GM21528 (cell line): ENCODE results near the gene METTL22.

ENCODE experiments used
- ATAC-seq: cut with Tn5 transposase; IDR thresholded peaks from one replicate; pipeline ENCODE4 v1.9.1; 2021; ENCODE audit warnings: mild to moderate bottlenecking, moderate library complexity; ENCODE audit not compliant: unreplicated experiment, low FRiP score

Gene METTL22

DNA sequence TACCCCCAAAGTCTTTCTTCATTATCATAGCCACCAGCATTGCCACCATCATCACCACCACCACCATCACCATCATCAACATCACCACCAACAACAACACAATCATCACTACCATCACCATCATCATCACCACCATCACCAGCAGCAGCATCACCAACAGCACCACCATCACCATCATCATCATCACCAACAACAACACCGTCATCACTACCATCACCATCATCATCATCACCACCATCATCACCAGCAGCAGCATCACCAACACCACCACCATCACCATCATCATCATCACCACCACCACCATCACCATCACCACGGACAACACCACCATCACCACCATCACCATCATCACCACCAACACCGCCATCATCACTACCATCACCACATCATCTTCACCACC, 30.7 kb upstream of the METTL22 start:
- no peak for ATAC-seq

DNA sequence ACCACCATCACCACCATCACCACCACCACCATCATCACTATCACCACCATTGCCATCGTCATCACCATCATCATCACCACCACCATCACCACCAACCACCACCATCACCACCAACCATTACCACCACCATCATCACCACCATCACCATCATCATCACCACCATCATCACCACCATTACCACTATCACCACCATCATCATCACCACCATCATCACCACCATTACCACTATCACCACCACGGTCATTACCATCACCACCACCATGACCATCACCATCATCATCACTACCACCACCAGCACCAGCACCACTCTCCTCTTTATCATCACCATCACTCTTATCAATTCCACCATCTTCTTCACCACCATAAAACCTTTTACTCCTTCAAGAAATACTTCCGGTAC, 30.0 kb upstream of the METTL22 start:
- no peak for ATAC-seq

DNA sequence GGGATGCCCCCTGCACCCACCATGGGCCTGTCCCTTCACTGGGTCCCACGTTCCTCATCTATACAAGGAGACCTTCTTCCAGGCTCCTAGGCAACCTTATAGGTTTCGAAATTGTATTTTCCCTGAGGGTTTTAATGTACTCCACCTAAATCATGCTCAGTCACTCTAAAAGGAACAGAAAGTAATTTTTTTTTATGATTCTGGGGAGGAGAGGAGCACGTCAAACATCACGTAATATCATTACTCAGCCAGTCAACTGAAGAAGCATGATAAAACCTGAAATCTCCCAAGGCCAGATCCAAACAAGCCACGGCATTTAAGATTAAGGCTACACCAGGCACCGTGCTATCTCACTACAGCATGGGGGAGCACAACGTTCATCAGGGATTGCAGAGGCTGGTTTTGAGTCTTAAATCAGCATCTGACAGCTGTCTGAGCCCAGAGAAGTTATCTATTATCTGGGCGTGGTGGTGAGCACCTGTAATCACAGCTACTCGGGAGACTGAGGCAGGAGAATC, 27.3 kb upstream of the METTL22 start:
- ATAC-seq, result no peak

DNA sequence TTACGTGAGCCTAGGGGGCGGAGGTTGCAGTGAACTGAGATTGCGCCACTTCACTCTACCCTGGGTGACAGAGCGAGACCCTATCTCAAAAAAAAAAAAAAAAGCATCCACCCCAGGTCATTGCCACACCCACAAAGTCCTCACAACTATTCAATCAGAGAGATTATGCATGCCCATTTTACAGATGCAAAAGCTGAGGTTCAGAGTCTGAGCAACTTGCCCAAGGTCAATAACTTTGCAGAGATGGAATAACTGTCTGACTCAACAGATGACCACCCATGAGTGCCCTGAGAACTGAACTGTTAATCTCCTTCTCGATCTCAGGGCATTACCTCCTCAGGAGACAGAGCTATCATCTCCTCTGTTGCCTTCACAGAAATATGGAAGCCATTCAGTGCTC, 25.7 kb upstream of the METTL22 start:
- ATAC-seq, result no peak

DNA sequence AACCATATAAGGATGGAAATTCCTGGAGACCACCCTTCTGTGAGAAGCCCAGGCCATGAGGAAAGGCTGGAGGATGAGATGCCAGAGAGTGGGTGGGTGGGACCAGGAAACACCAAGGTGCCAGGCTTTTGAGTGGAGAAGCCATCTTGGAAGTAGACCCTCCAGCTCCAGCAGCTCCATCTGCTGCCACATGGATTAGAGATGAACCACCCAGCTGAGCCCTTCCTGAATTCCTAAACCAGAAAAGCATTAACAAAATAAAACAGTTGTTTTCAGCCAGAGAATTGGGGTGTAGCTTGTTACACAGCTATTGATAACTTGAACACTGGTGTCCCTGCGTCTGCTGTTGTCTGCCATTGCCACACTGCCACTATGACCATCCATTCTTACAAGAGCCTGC, 24.9 kb upstream of the METTL22 start:
- no peak for ATAC-seq

DNA sequence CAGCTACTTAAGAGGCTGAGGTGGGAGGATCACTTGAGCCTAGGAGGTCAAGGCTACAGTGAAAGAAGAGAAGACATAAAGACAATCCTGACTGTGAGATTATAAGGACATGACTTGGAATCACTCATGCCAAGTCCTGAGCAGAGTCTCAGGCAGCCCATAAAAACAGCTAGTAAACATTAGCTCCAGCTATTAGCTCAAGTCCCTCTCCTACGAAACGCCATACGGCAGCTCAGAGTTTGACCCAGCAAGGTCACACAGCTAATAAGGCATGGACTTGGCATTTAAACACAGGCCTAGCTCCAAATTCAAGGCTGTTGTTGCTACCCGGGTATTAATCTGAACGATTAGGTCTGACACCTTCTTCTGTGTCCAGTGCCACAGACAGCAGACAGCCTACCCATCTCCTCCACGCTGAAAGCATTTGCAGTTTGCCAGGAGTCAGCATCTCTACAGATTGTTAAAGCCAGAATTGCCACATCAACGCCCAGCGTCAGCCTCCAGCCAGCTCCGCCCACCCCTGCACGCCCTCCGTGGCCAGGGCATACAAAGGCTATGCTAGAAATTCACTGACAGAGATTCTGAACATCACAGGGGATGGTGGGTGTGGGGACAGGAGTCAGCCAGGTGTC, 21.2 kb upstream of the METTL22 start:
- no peak for ATAC-seq

DNA sequence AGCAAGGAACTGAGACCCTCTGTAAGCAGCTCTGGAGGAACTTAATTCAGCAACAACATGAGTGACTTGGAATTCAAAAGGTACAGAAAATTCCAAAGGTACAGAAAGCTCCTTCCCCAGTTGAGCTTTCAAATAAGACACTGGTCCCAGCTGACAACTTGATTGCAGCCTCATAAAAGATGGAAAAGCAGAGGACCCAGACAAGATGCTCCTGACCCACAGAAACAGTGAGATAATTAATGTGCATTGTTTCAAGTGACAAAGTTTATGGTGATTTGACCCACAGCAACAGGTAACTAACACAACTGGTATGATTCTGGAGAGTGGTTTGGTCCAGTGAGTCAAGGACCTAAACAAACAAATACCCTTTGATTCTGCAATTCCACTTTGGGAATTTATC, 15.9 kb upstream of the METTL22 start:
- ATAC-seq, result no peak

DNA sequence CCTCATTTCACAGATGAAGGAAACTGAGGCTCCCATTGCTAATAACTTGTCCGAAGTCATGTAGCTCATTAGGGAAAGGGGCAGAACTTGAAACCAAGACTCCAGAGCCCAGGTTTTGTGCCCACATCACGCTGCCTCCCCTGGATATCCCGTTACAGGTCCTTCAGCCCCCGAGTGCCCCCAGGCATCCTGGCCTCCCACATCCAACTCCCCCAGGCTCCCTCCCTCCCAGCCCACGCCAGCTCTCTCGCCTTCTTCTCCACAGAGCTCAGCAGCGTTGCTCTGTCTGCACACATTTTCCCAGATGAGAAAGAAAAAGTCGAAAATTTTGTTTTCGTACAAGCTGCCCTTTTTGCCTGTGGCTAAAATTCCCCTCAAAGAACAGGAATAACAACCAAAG, 14.3 kb upstream of the METTL22 start:
- ATAC-seq, result no peak

DNA sequence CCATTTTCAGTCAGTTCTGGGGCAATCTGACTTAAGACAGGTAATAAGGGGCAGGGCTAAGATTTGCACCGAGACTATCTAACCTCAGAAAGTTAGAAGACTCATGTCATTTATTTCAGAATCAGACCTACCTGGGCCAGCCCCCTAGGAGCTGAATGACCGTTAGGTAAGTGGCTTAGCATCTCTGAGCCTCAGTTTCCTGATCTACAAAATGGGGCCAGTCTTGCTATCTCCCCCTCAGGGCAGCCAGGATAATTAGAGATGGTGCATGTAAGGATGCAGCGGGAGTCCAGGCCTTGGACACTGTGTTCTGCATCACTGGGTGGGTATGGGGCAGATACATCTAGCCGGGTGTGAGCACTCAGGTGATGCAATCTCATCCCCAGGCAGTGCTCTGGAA, 10.4 kb upstream of the METTL22 start:
- ATAC-seq, result no peak

DNA sequence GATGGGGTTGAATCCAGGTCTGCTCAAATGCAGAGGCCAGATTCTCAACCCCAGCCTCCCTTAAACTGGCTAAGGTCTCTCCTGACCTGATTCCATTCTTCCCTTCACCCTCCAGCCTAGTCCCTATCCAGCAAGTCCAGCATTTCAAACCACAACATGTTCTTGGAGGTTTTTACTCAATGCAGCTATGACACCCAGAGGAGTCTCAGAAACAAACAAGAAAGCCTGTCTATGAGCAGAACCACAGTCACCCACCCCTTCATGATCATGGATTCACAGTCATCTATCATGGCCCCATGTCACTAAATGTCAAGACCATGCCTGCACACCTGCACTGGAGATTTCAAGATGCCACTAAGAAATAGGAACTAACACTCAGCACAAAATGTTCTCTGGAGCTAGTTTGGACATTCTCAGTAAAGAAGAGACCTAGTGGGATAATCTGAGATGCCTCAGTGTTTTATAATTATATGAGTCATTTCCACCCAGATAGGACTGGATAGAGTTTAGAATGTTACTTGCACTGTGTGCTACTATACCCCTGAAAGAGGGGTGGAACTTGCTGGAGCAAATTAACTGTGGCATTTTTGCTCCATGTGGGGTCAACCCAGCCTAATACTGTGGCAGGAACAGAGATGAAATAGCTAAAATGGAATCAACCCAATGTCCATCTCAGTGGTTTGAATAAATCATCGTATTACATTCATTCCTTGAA, 9.5 kb upstream of the METTL22 start:
- ATAC-seq, result no peak

DNA sequence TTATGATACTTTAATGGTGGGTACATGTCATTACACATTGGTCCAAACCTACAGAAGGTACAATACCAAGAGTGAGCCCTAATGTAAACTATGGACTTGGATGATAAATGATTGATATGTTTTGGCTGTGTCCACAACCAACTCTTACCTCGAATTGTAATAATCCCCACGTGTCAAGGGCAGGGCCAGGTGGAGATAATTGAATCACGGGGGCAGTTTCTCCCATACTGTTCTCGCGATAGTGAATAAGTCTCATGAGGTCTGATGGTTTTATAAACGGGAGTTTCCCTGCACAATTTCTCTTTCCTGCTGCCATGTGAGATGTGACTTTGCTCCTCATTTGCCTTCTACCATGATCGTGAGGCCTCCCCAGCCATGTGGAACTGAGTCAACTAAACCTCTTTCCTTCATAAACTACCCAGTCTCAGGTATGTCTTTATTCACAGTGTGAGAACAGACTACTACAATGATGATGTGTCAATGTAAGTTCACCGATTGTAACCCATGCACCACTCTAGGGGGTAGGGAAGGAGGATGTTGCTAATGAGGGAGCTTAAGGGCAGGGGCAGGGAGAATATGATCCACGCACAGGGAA, 7.0 kb upstream of the METTL22 start:
- ATAC-seq, result no peak

DNA sequence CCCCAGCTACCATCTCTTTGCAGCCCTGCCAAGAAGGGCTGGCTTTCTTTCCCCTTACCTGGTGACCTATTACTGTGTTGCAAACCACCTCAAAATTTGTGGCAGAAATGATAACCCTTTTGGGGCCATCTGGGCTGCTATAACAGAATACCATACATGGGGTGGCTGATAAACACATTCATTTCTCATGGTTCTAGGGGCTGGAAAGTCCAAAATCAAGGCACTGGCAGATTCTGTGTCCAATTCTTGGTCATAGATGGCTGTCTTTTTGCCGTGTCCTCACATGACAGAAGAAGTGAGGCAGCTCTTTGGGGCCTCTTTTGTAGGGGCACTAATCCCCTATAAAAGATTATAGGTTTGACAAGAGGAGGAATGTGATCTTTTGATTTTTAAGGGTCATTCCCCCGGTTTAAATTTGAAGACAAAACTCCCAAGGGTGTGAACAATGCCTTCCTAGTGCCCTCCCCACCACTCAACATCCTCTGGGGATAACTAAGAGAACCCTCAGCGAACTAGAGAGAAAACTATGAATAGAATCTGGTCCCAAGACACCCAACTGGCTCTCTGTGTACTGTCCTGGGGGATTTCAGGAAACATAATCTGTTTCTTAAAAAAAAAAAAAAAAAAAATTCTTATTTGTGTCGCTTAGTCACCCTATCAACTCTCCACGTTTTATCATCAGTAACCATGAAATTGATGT, 1.7 kb upstream of the METTL22 start:
- no peak for ATAC-seq

DNA sequence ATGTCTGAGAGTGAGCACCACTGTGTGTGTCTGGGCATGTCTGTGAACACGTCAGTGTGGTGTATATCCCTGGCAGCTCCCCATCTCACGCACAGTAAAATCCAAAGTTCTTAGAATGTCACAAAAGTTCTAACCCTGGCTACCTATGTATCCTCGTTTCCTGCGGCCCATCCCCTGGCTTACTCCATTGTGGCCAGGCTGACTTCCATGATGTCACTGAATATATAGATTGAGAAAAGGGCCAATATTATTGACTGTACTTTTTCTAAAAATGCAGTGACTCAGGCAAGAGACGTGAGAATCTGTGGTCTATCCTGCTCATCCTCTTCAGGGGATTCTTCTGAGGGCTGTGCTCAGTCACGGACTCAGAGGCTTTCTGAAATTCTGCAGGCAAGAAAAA, 963 bp upstream of the METTL22 start:
- no peak for ATAC-seq

DNA sequence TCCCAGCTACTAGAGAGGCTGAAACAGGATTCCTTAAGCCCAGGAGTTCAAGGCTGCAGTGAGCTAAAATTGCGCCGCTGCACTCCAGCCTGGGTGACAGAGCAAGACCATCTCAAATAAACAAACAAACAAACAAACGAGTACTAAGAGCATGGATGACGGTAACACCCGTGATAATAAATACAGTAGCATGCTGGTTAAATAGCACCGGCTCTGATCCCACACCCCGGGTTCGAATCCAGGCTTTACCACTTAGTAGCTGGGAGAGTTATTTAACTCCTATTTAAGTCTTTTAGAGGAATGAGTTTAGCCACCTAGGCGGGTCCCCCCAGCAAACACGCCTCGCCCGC, 301 bp upstream of the METTL22 start:
- no peak for ATAC-seq

DNA sequence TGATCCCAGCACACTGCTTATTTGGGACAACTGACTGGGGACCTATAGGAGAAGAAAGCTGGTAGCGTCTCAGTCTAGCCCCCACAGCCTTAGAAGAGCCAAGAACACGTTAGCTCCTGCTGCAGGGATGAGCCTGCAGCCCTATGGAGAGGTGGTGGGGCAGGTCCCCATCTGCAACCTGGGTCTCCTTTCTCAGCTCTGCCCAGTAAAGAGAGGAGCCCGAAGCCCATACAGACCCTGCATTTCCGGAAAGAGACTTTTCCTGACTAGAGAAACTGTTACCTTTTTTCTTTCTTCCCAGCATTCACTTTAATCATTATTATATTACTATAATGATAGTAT, 788 bp downstream of the METTL22 start:
- ATAC-seq, result peak; percentile 21

DNA sequence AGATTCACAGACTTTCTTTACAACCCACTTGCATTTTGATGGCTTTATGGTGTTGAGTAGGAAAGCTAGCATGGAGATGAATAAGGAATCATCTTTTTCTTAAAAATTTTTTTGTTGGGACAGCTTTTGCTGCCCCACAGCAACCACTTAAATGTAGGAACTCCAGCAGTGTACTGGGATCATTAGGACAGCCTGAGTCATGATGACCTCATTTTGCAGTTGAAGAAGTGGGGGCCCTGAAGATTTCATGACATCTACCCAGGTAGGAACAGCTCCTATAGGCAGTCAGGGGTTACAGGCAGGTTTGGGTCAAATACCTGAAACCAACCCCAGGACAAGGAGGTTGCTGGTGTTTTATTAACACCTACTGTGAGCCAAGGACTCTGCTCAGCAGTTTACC, 2.1 kb downstream of the METTL22 start:
- no peak for ATAC-seq

DNA sequence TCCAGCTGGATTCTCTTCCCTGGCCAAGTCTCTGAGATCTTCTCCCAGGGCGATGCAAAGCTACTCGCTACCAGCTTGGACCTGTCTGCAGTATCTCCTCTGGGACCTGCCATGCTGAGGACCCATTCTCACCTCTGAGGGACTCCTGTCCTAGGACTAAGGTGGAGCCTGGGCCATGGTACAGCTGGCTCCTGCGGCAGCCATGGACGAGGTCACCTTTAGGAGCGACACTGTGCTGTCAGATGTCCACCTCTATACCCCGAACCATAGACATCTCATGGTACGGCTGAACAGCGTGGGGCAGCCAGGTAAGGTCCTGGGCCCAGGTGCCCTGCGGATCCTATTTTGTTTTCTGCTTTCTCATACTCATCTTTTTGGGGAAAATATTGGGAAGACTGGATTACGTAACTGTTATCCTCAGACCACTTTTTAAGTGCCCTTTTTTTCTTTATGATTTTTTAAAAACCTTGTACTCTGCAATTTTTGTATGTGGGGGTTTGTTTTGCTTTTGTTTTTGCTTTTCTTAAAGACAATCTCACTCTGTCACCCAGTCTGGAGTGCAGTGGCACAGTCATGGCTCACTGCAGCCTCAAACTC, 4.1 kb downstream of the METTL22 start:
- ATAC-seq, result no peak

DNA sequence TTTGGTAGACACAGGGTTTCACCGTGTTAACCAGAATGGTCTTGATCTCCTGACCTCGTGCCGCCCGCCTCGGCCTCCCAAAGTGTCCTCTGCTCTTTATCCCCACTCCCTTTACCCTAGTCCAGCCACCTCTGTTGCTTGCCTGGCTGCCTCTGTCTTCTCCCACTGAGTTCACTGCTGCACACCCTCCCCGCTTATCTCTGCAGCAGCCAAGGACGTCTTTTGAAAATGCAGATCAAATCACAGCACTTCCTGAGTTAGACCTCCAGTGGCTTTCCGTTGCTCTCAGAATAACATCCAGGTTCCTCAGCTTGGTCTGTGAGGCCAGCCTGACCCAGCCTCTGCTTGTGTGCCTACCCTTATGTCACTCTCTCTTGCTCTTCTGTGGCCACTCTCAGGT, 5.4 kb downstream of the METTL22 start:
- ATAC-seq, result no peak

DNA sequence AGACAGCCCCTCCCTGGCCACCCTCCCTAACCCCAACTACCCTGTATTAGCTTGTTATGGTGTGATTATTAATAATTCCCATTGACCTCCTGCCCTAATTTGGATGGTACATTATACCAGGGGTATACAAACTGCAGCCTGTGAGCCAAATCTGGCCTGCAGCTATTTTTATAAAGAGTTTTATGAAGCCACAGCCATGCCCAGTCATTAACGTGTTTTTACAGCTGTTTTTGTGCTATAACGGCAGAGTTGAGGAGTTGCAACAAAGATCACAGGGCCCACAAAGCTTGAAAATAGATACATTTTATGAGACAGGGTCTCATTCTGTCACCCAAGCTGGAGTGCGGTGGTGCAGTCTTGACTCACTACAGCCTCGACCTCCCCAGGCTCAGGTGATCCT, 6.0 kb downstream of the METTL22 start:
- ATAC-seq, result no peak

DNA sequence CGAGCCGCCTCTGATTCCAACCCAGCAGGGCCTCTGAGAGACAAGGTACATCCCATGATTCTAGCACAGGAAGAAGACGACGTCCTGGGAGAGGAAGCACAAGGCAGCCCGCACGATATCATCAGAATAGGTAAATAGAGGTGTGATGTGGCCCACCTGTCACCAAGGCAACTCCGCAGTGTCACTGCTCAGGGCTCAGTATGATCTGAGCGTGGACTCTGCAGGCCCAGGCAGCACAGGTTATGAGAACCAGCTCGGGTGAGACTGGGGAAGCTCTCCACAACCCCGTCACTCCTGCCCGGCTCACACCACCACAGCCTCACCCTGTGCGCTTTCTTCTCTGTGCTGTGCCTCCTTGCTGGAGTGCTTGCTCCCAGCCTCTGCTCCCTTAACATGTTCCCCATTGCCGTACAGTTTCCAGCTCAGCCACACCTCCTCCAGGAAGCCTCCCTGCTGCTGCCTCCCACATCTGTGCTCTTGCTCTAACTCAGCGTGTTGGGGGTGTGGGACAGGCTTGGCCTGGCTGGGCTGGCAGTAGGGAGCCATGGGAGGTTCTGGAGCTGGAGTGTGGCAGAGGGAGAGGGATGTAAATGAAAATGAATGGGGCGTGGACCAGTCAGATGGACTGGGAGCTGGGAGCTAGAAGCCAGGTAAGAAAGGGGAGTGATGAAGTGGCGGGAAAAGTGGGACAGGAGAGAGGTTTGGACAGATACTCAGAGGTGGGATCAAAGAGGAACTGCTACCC, 7.7 kb downstream of the METTL22 start:
- ATAC-seq, result no peak
